Ascending aorta (tissue), 2 donors: Measurements from ENCODE around the gene TRAF3IP3. TPM values are rescaled to one million over a fixed set of nuclear protein-coding genes. Genes with fewer than 3 reads are reported as not detected.
A peak's percentile ranks its signal among the peaks of the same experiment; 100 is the strongest.

Source experiments
- DNase-seq, 2 donors: peaks; one replicate each; pipeline ENCODE4 v3.0.0-alpha.2; 2019; ENCODE audit warnings: low spot score in 2 of 2
- H3K27ac ChIP-seq, 2 donors: fragments of 200-600 bp; sonication (generic); one replicate each; pipeline ENCODE4 v1.5.1; 2016 to 2017; ENCODE audit warnings: mild to moderate bottlenecking in 1 of 2
- H3K27me3 ChIP-seq: fragments of 200-600 bp; sonication (generic); one replicate; pipeline ENCODE4 v1.5.1; 2017
- H3K36me3 ChIP-seq, 2 donors: fragments of 200-600 bp; sonication (generic); one replicate each; pipeline ENCODE4 v1.5.1; 2016
- H3K4me1 ChIP-seq, 2 donors: fragments of 200-600 bp; sonication (generic); one replicate each; pipeline ENCODE4 v1.5.1; 2016 to 2017; ENCODE audit warnings: mild to moderate bottlenecking in 1 of 2
- H3K4me3 ChIP-seq, 2 donors: fragments of 200-600 bp; sonication (generic); one replicate each; pipeline ENCODE4 v1.5.1; 2016 to 2017; ENCODE audit warnings: mild to moderate bottlenecking in 1 of 2
- H3K9me3 ChIP-seq, 2 donors: fragments of 200-600 bp; sonication (generic); one replicate each; pipeline ENCODE4 v1.5.1; 2016
- intact Hi-C: fragments of 100-400 bp; cut with DNase I; formaldehyde crosslinking; loops from one replicate; pipeline ENCODE4 v1.15.1; 2023
- total RNA-seq: library from RNA; depleted of rRNA; stranded (reverse); fragments of >200 nt; gene quantifications from one replicate; pipeline ENCODE4 v1.1.0, GENCODE V29; 2016
- TF ChIP-seq, protein P1 (sequence below), 3 experiments: fragments of 200-600 bp in 2 of 3; fragments of 450-650 bp in 1 of 3; sonication (generic) in 2 of 3; IDR thresholded peaks; one replicate each; pipeline ENCODE4 v1.5.1; 2016 to 2019; ENCODE audit warnings: antibody characterized with exemption in 3 of 3, mild to moderate bottlenecking in 1 of 3, moderate library complexity in 1 of 3

TRAF3IP3 gene
- total RNA-seq, 1 donor from 2014 or later: not detected

DNA sequence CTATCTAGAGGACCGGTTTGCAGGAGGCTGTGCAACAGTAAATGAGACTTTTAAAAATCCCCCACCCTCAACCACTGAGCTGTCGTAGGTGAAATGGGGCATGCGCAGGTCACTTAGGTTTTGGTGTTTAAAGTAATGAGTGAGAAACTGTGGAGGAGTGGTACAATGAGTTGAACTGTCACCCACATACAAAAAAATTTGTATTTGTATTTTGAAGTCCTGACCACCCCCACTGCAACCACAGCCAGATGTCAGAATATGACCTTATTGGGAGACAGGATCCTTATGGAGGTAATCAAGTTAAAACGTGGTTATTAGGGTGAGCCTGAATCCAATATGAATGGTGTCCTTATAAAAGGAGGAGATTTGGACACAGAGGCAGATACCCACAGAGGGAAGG, 51.7 kb downstream of the TRAF3IP3 start:
- Histone ChIP-seq H3K9me3 (no peaks in the 10 kb centered on the region), H3K36me3 (no peaks in the 10 kb centered on the region), H3K4me3 (no peak overlapping the region), H3K27ac (no peak overlapping the region), H3K4me1 (peaks cover 0 to 6% of the 10 kb centered on the region in 2 donors), H3K27me3 (no peaks in the 10 kb centered on the region)
- peak in 1 of 2 donors; percentile 2 for DNase-seq
- TF ChIP-seq, protein P1, sequence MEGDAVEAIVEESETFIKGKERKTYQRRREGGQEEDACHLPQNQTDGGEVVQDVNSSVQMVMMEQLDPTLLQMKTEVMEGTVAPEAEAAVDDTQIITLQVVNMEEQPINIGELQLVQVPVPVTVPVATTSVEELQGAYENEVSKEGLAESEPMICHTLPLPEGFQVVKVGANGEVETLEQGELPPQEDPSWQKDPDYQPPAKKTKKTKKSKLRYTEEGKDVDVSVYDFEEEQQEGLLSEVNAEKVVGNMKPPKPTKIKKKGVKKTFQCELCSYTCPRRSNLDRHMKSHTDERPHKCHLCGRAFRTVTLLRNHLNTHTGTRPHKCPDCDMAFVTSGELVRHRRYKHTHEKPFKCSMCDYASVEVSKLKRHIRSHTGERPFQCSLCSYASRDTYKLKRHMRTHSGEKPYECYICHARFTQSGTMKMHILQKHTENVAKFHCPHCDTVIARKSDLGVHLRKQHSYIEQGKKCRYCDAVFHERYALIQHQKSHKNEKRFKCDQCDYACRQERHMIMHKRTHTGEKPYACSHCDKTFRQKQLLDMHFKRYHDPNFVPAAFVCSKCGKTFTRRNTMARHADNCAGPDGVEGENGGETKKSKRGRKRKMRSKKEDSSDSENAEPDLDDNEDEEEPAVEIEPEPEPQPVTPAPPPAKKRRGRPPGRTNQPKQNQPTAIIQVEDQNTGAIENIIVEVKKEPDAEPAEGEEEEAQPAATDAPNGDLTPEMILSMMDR (IDR thresholded peaks at IDR 0.05): no peak
- intact Hi-C loops: no loop called here

DNA sequence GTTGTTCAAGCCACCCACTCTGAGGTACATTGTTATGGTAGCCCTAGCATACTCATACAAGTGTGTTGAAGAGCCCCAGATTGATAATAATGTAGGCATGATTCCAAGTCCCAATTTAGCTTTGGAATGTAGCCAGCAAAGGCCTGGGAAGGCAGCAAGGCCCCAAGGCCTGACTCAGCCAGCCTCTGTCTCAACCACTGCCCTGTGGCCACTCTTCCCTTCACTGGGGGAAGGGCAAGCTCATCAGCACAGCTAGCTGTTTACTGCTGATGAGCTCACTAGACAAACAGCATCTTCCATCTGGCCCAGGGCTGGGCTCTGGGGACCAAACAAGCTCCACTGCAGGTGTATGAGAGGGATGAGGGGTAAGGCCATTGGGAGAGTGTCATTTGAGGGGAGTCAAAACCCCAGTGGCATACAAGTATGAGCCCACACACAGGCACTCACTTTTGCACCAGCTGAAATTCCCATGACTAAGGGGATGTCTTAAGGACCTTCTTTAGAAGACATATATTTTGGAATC, 52.3 kb downstream of the TRAF3IP3 start:
- no peaks in the 10 kb centered on the region for H3K36me3 ChIP-seq
- H3K9me3 ChIP-seq: no peaks in the 10 kb centered on the region
- no peak overlapping the region for H3K27ac ChIP-seq
- H3K27me3 ChIP-seq: no peaks in the 10 kb centered on the region
- intact Hi-C loops: no loop called here
- H3K4me1 ChIP-seq: peaks cover 0 to 4% of the 10 kb centered on the region in 2 donors
- peak in 1 of 2 donors; percentile 64 for DNase-seq
- TF ChIP-seq, protein P1 (IDR thresholded peaks at IDR 0.05): no peak
- no peak overlapping the region for H3K4me3 ChIP-seq

DNA sequence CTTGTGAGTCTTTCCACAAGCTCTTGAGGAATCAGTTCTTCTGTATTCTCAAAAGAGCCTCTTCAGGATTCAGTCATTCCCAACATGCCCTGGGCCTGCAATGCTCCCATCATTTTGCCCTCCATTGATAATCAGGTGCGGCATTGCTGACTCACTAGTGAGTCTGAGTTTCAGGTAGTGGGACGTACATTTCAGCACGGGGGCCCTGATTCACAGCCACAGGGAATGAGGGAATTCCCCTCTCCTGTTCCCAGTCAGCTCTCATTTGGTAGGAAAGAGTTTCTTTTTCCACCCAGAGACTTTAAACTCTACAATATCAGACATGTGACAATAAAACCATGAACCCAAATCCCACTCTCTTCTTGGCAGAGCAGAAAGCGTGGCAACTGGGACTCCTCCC, 53.8 kb downstream of the TRAF3IP3 start:
- no peaks in the 10 kb centered on the region for H3K9me3 ChIP-seq
- H3K27ac ChIP-seq: no peak overlapping the region
- no peak overlapping the region for H3K4me3 ChIP-seq
- peak in 1 of 2 donors; percentile 24 for DNase-seq
- peaks cover 0 to 4% of the 10 kb centered on the region in 2 donors for H3K4me1 ChIP-seq
- H3K27me3 ChIP-seq: no peaks in the 10 kb centered on the region
- H3K36me3 ChIP-seq: no peaks in the 10 kb centered on the region
- intact Hi-C loops: no loop called here
- TF ChIP-seq, protein P1 (IDR thresholded peaks at IDR 0.05): no peak

DNA sequence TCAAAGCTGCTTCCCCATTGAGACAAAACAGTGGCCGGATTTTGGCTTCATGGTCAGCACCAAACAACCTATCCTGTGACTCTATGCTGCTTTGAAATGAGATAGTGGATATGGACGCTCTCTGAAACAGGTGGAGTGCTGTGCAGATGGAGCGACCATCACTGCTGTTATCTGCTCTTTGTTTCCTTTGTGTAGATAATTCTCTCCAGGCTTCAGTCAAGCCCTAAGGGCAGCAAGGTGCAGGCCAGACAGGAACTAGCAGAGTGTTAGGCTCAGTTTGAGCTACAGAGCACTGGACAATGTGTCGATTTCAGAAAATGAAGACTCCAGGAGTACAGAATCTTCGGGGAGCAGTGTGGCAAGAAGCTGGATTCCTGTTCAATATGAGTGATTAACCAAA, 54.9 kb downstream of the TRAF3IP3 start:
- intact Hi-C loops: no loop called here
- Histone ChIP-seq H3K27ac (no peak overlapping the region), H3K27me3 (no peaks in the 10 kb centered on the region), H3K4me3 (no peak overlapping the region), H3K36me3 (no peaks in the 10 kb centered on the region), H3K4me1 (peaks cover 0 to 3% of the 10 kb centered on the region in 2 donors), H3K9me3 (no peaks in the 10 kb centered on the region)
- TF ChIP-seq, protein P1 (IDR thresholded peaks at IDR 0.05): no peak
- DNase-seq: no peak

DNA sequence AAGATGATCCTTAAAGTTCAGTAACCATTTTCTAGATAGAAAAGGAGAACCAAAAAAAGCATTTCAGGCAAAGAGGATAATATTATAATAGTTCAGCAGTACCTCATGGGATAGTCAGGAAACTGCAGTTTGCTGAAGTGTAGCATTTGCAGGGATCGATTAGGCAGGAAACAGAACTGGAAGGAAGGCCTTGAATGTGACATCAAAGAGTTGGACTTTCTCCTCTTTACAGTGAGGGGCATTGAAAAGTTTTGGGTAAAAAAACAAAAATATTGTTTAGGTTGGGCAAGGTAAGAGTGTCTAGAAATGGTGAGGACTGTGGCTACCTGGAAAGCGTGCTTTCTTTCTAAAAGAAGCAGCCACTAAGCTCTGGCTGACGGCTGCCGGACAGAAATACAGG, 58.0 kb downstream of the TRAF3IP3 start:
- intact Hi-C loops: no loop called here
- TF ChIP-seq, protein P1 (IDR thresholded peaks at IDR 0.05): no peak
- H3K27ac ChIP-seq: no peak overlapping the region
- DNase-seq: no peak
- H3K4me1 ChIP-seq: no peaks in the 10 kb centered on the region
- no peaks in the 10 kb centered on the region for H3K36me3 ChIP-seq
- H3K27me3 ChIP-seq: no peaks in the 10 kb centered on the region
- H3K4me3 ChIP-seq: no peak overlapping the region
- no peaks in the 10 kb centered on the region for H3K9me3 ChIP-seq

DNA sequence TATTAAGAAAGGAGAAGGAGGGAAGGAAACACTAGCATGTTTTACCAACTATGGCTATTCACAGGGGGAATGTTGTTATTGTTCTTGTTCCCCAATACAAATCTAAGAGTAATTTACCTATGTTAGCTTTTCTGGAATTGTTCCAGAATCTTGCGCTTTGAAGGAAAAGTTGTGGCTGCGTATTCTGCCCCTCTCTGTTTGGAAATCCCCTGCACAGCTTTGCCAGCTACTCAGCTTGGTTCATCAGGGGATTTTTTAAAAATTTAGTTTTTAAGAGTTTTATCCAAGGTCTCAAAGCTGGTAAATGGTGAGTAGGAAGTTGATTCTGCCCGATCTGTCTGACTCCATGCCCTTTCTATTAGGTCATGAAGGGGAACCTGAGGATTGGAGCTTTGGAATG, 59.6 kb downstream of the TRAF3IP3 start:
- TF ChIP-seq, protein P1 (IDR thresholded peaks at IDR 0.05): no peak
- Histone ChIP-seq H3K36me3 (no peaks in the 10 kb centered on the region), H3K9me3 (no peaks in the 10 kb centered on the region), H3K4me1 (no peaks in the 10 kb centered on the region), H3K27me3 (no peaks in the 10 kb centered on the region), H3K27ac (no peak overlapping the region), H3K4me3 (no peak overlapping the region)
- DNase-seq: no peak
- intact Hi-C loops: no loop called here
